A673 (cell line): Measurements from ENCODE around the gene ARHGEF26. TPM values are rescaled to one million over a fixed set of nuclear protein-coding genes. Genes with fewer than 3 reads are reported as not detected.
"Not testable (repeated sequence)": the region's sequence is repeated elsewhere in the genome, so short reads cannot be mapped to it uniquely, and the experiment has no call there.

Experiments
- BruUV-seq: library from RNA; stranded (reverse); fragments of 400-500 nt; replicated peaks from 2 replicates; lab custom pipeline; 2021; lab: Mats Ljungman, UMichigan
- CTCF ChIA-PET: fragments of 300-600 bp; sonication (Branson Sonifier 250); formaldehyde crosslinking; loops from one replicate; lab custom pipeline; 2022; ENCODE audit warnings: antibody characterized with exemption; lab: Charles Lee
- POLR2A ChIA-PET: fragments of 300-600 bp; sonication (Branson Sonifier 250); formaldehyde crosslinking; loops from one replicate; lab custom pipeline; 2022; ENCODE audit warnings: antibody characterized with exemption; ENCODE audit not compliant: low non-redundant PET; lab: Charles Lee
- DNase-seq: peaks from one replicate; pipeline ENCODE4 v3.0.0-alpha.2; 2015; ENCODE audit warnings: low spot score
- H3K27ac ChIP-seq: fragments of 200-600 bp; sonication (generic); 2 replicates; pipeline ENCODE4 v1.5.1; 2016; ENCODE audit warnings: mixed run types, low read depth, mild to moderate bottlenecking, mixed read lengths, antibody characterized with exemption, low read length; ENCODE audit not compliant: poor library complexity, severe bottlenecking
- H3K27me3 ChIP-seq: fragments of 200-600 bp; sonication (generic); replicated peaks from 2 replicates; pipeline ENCODE4 v1.6.1; 2017; ENCODE audit warnings: mixed run types, low read depth, mild to moderate bottlenecking, mixed read lengths, antibody characterized with exemption, low read length; ENCODE audit not compliant: insufficient read depth, poor library complexity
- H3K36me3 ChIP-seq: fragments of 200-600 bp; sonication (generic); 2 replicates; pipeline ENCODE4 v1.6.1; 2016; ENCODE audit warnings: mixed run types, mild to moderate bottlenecking, mixed read lengths, antibody characterized with exemption, low read length; ENCODE audit not compliant: insufficient read depth, poor library complexity, severe bottlenecking
- H3K4me1 ChIP-seq: fragments of 200-600 bp; sonication (generic); 2 replicates; pipeline ENCODE4 v1.6.1; 2017; ENCODE audit warnings: mixed run types, mild to moderate bottlenecking, mixed read lengths, antibody characterized with exemption, low read length; ENCODE audit not compliant: insufficient read depth, poor library complexity, severe bottlenecking
- H3K4me3 ChIP-seq: fragments of 200-600 bp; sonication (generic); 2 replicates; pipeline ENCODE4 v1.5.1; 2016; ENCODE audit warnings: low read depth, mixed run types, mild to moderate bottlenecking, mixed read lengths, low read length; ENCODE audit not compliant: poor library complexity, severe bottlenecking
- H3K9me3 ChIP-seq: fragments of 200-600 bp; sonication (generic); 2 replicates; pipeline ENCODE4 v1.6.1; 2016; ENCODE audit warnings: mixed run types, low read depth, mild to moderate bottlenecking, mixed read lengths, antibody characterized with exemption, low read length; ENCODE audit not compliant: poor library complexity, severe bottlenecking
- CTCF ChIP-seq: fragments of 300-800, 200-600 bp; sonication (generic); conservative IDR thresholded peaks from 2 replicates; pipeline ENCODE4 v1.5.1; 2017; ENCODE audit warnings: low read depth, mild to moderate bottlenecking, antibody characterized with exemption, low read length, moderate library complexity, mixed read lengths
- EZH2 ChIP-seq: fragments of 200-600 bp; sonication (generic); IDR thresholded peaks from 2 replicates; pipeline ENCODE4 v1.6.1; 2017; ENCODE audit warnings: borderline replicate concordance, low read depth, mild to moderate bottlenecking, mixed read lengths, antibody characterized with exemption, low read length; ENCODE audit not compliant: poor library complexity, severe bottlenecking
- intact Hi-C: fragments of 100-400 bp; cut with micrococcal nuclease; formaldehyde crosslinking; loops from one replicate; pipeline ENCODE4 v1.10.0; 2022; ENCODE audit not compliant: unreplicated experiment
- total RNA-seq: library from RNA; stranded (reverse); gene quantifications from 2 replicates; pipeline ENCODE4 v1.2.3, GENCODE V29; 2021

ARHGEF26 gene
- total RNA-seq, 1 experiment from 2014 or later = 15.9 TPM

- BruUV-seq = no TSS peak
- TF ChIP-seq EZH2 = no peak
- no peak for TF ChIP-seq CTCF
Measured at GRCh38 chr3:154086286-154086685, 34.9 kb upstream of the ARHGEF26 start.

GRCh38 chr3:154087756-154088480 is 33.3 kb upstream of the ARHGEF26 start:
- H3K4me1 ChIP-seq, intact Hi-C loops, DNase-seq, H3K9me3 ChIP-seq, H3K4me3 ChIP-seq, POLR2A ChIA-PET, H3K27me3 ChIP-seq, H3K27ac ChIP-seq, H3K36me3 ChIP-seq, BruUV-seq: not testable (repeated sequence)
- CTCF ChIA-PET = interaction anchor here (1.1 kb wide), 1 partner anchor 33 kb away, joined by 3 read pairs; no protein-coding TSS in a partner anchor

More at GRCh38 chr3:154086286-154086685, 34.9 kb upstream of the ARHGEF26 start:
- Histone ChIP-seq H3K4me3 (no peak overlapping the region), H3K9me3 (no peaks in the 10 kb centered on the region), H3K4me1 (no peaks in the 10 kb centered on the region), H3K27ac (no peak overlapping the region), H3K27me3 (no peaks in the 10 kb centered on the region), H3K36me3 (no peaks in the 10 kb centered on the region)
- DNase-seq = no peak
- CTCF ChIA-PET = no interaction called here
- POLR2A ChIA-PET = no interaction called here
- intact Hi-C loops = no loop called here

- Histone ChIP-seq H3K4me1 (no peaks in the 10 kb centered on the region), H3K27me3 (no peaks in the 10 kb centered on the region), H3K27ac (no peak overlapping the region), H3K9me3 (no peaks in the 10 kb centered on the region), H3K4me3 (no peak overlapping the region), H3K36me3 (no peaks in the 10 kb centered on the region)
- BruUV-seq = no TSS peak
- intact Hi-C loops = no loop called here
- CTCF ChIA-PET = no interaction called here
- TF ChIP-seq CTCF (no peak), EZH2 (no peak)
- POLR2A ChIA-PET = no interaction called here
- no peak for DNase-seq
Measured at GRCh38 chr3:154089421-154090420, 31.5 kb upstream of the ARHGEF26 start.
